Nephron progenitor cell (in vitro differentiated cells): ENCODE measurements around the gene TRIM44.

Experiments
- DNase-seq: peaks from one replicate; pipeline ENCODE4 v3.0.0; 2021
- H3K27ac Mint-ChIP-seq: 2 replicates; pipeline ENCODE4 v1.8.0; 2021; ENCODE audit warnings: mild to moderate bottlenecking, moderate library complexity, mixed read lengths
- H3K27me3 Mint-ChIP-seq: 2 replicates; pipeline ENCODE4 v1.8.0; 2021; ENCODE audit warnings: mild to moderate bottlenecking, low read depth, mixed read lengths; ENCODE audit not compliant: poor library complexity
- H3K36me3 Mint-ChIP-seq: 2 replicates; pipeline ENCODE4 v1.8.0; 2021; ENCODE audit warnings: low read depth, mixed read lengths
- H3K4me1 Mint-ChIP-seq: 2 replicates; pipeline ENCODE4 v1.8.0; 2021; ENCODE audit warnings: mixed read lengths
- H3K4me3 Mint-ChIP-seq: 2 replicates; pipeline ENCODE4 v1.8.0; 2021; ENCODE audit warnings: mild to moderate bottlenecking, moderate library complexity, mixed read lengths
- H3K9me3 Mint-ChIP-seq: 2 replicates; pipeline ENCODE4 v1.8.0; 2021; ENCODE audit warnings: mild to moderate bottlenecking, moderate library complexity, mixed read lengths
- CTCF ChIP-seq: fragments of 200-600 bp; sonication (generic); IDR thresholded peaks from 2 replicates; pipeline ENCODE4 v1.5.0; 2021; ENCODE audit warnings: antibody characterized with exemption

Gene TRIM44

GRCh38 chr11:35847473-35847872, 184.9 kb downstream of the TRIM44 start:
- no peak for DNase-seq
- H3K27me3 Mint-ChIP-seq: peaks cover 34% of the 10 kb centered on the region
- H3K36me3 Mint-ChIP-seq: no peaks in the 10 kb centered on the region
- TF ChIP-seq CTCF: no peak
- H3K4me1 Mint-ChIP-seq: no peaks in the 10 kb centered on the region
- no peak overlapping the region for H3K27ac Mint-ChIP-seq
- no peaks in the 10 kb centered on the region for H3K9me3 Mint-ChIP-seq
- H3K4me3 Mint-ChIP-seq: no peak overlapping the region

- no peaks in the 10 kb centered on the region for H3K36me3 Mint-ChIP-seq
- no peak overlapping the region for H3K4me3 Mint-ChIP-seq
- no peaks in the 10 kb centered on the region for H3K9me3 Mint-ChIP-seq
- H3K27ac Mint-ChIP-seq: no peak overlapping the region
- TF ChIP-seq CTCF: no peak
- H3K27me3 Mint-ChIP-seq: peaks cover 31% of the 10 kb centered on the region
- DNase-seq: no peak
- H3K4me1 Mint-ChIP-seq: no peaks in the 10 kb centered on the region
These were observed 186.0 kb downstream of the TRIM44 start for GRCh38 chr11:35848616-35849015.

GRCh38 chr11:35850191-35850590, 187.6 kb downstream of the TRIM44 start:
- Mint-ChIP-seq H3K27me3 (peaks cover 30% of the 10 kb centered on the region), H3K27ac (no peak overlapping the region), H3K36me3 (no peaks in the 10 kb centered on the region), H3K4me1 (no peaks in the 10 kb centered on the region), H3K9me3 (no peaks in the 10 kb centered on the region), H3K4me3 (no peak overlapping the region)
- no peak for TF ChIP-seq CTCF
- DNase-seq: no peak

GRCh38 chr11:35851342-35851741, 188.8 kb downstream of the TRIM44 start:
- H3K36me3 Mint-ChIP-seq: no peaks in the 10 kb centered on the region
- no peak for DNase-seq

GRCh38 chr11:35852056-35852455, 189.5 kb downstream of the TRIM44 start:
- DNase-seq: no peak
- Mint-ChIP-seq H3K27me3 (peaks cover 16% of the 10 kb centered on the region), H3K4me3 (no peak overlapping the region), H3K27ac (no peak overlapping the region), H3K4me1 (no peaks in the 10 kb centered on the region), H3K9me3 (no peaks in the 10 kb centered on the region), H3K36me3 (no peaks in the 10 kb centered on the region)
- no peak for TF ChIP-seq CTCF

More at GRCh38 chr11:35851342-35851741, 188.8 kb downstream of the TRIM44 start:
- Mint-ChIP-seq H3K27ac (no peak overlapping the region), H3K9me3 (no peaks in the 10 kb centered on the region), H3K4me3 (no peak overlapping the region), H3K27me3 (peaks cover 23% of the 10 kb centered on the region), H3K4me1 (no peaks in the 10 kb centered on the region)
- TF ChIP-seq CTCF: no peak

GRCh38 chr11:35853971-35854370, 191.4 kb downstream of the TRIM44 start:
- no peak for TF ChIP-seq CTCF
- Mint-ChIP-seq H3K4me1 (no peaks in the 10 kb centered on the region), H3K27ac (no peak overlapping the region), H3K4me3 (no peak overlapping the region), H3K9me3 (no peaks in the 10 kb centered on the region), H3K27me3 (peaks cover 8% of the 10 kb centered on the region), H3K36me3 (no peaks in the 10 kb centered on the region)
- DNase-seq: no peak
